Measurements from ENCODE around the gene CMSS1.
"Not testable (repeated sequence)": the region's sequence is repeated elsewhere in the genome, so short reads cannot be mapped to it uniquely, and the experiment has no call there.

CMSS1 gene

GRCh38 chr3:100024520-100025303, 207.1 kb downstream of the CMSS1 start:
- no peak for DNase-seq (ENCODE audit: low read depth)

- no peak for DNase-seq (ENCODE audit: low read depth)
Measured at GRCh38 chr3:100027321-100027720, 209.7 kb downstream of the CMSS1 start.

- no peak for DNase-seq (ENCODE audit: low read depth)
Measured at GRCh38 chr3:100029052-100029451, 211.4 kb downstream of the CMSS1 start.

GRCh38 chr3:100029689-100030088, 212.0 kb downstream of the CMSS1 start:
- no peak for DNase-seq (ENCODE audit: low read depth)

- no peak for DNase-seq (ENCODE audit: low read depth)
Measured at GRCh38 chr3:100030346-100030745, 212.7 kb downstream of the CMSS1 start.

- no peak for DNase-seq (ENCODE audit: low read depth)
Measured at GRCh38 chr3:100030914-100031425, 213.3 kb downstream of the CMSS1 start.

- DNase-seq (ENCODE audit: low read depth): no peak
Measured at GRCh38 chr3:100032243-100032642, 214.6 kb downstream of the CMSS1 start.

- no peak for DNase-seq (ENCODE audit: low read depth)
Measured at GRCh38 chr3:100033184-100033583, 215.5 kb downstream of the CMSS1 start.

- no peak for DNase-seq (ENCODE audit: low read depth)
Measured at GRCh38 chr3:100033903-100034471, 216.3 kb downstream of the CMSS1 start.

- DNase-seq (ENCODE audit: low read depth): no peak
Measured at GRCh38 chr3:100039075-100039474, 221.4 kb downstream of the CMSS1 start.

GRCh38 chr3:100040451-100041225, 223.0 kb downstream of the CMSS1 start:
- no peak for DNase-seq (ENCODE audit: low read depth)

GRCh38 chr3:100041328-100041749, 223.7 kb downstream of the CMSS1 start:
- peak; percentile 81 for DNase-seq (ENCODE audit: low read depth)

GRCh38 chr3:100042166-100042981, 224.7 kb downstream of the CMSS1 start:
- peak; percentile 89 for DNase-seq (ENCODE audit: low read depth)

- no peak for DNase-seq (ENCODE audit: low read depth)
Measured at GRCh38 chr3:100043271-100043670, 225.6 kb downstream of the CMSS1 start.

- no peak for DNase-seq (ENCODE audit: low read depth)
Measured at GRCh38 chr3:100044369-100044768, 226.7 kb downstream of the CMSS1 start.

- peak; percentile 91 for DNase-seq (ENCODE audit: low read depth)
Measured at GRCh38 chr3:100045696-100046095, 228.0 kb downstream of the CMSS1 start.

- DNase-seq (ENCODE audit: low read depth): no peak
Measured at GRCh38 chr3:100046986-100047385, 229.3 kb downstream of the CMSS1 start.

- DNase-seq (ENCODE audit: low read depth): no peak
Measured at GRCh38 chr3:100047455-100048141, 229.9 kb downstream of the CMSS1 start.

- DNase-seq (ENCODE audit: low read depth): no peak
Measured at GRCh38 chr3:100048248-100048647, 230.6 kb downstream of the CMSS1 start.

- DNase-seq (ENCODE audit: low read depth): not testable (repeated sequence)
Measured at GRCh38 chr3:100051513-100051912, 233.9 kb downstream of the CMSS1 start.

- no peak for DNase-seq (ENCODE audit: low read depth)
Measured at GRCh38 chr3:100053951-100054620, 236.4 kb downstream of the CMSS1 start.

Measured in fibroblast of the conjunctiva (primary cell).